HepG2 (cell line): ENCODE results near the gene KCNMA1. TPM values are rescaled to one million over a fixed set of nuclear protein-coding genes. Genes with fewer than 3 reads are reported as not detected.

Experiments
- ATAC-seq: fragments of 200-7000 bp; cut with Tn5 transposase; 3 replicates; pipeline ENCODE4 v1.9.1; 2020; ENCODE audit warnings: mild to moderate bottlenecking, moderate library complexity
- BruUV-seq: library from RNA; stranded (reverse); fragments of 400-500 nt; replicated peaks from 2 replicates; lab custom pipeline; 2021; lab: Mats Ljungman, UMichigan
- CTCF ChIA-PET: fragments of 300-600 bp; formaldehyde crosslinking; extraction: SDS; loops from one replicate; lab custom pipeline; 2021; ENCODE audit warnings: low total read pairs, inconsistent platforms, low intra/inter-chr PET ratio; lab: Yijun Ruan, JAX
- POLR2A ChIA-PET: fragments of 350-600 bp; sonication (Branson Sonifier 250); formaldehyde crosslinking; loops from one replicate; lab custom pipeline; 2020; ENCODE audit warnings: antibody characterized with exemption, inconsistent platforms; lab: Yijun Ruan, JAX
- DNase-seq: peaks from one replicate; pipeline ENCODE4 v3.0.0-alpha.2; 2015; ENCODE audit warnings: low spot score
- FAIRE-seq: peaks from 3 replicates; lab custom pipeline; 2011; peaks lifted over from hg19 to GRCh38; lab: Jason Lieb, UNC
- H2AFZ ChIP-seq: one replicate; pipeline ENCODE4 v1.6.1; 2011; ENCODE audit warnings: low read length, inconsistent platforms
- H3K27ac ChIP-seq: fragments of 300-600 bp; 3 replicates; pipeline ENCODE4 v1.8.0; 2011; ENCODE audit warnings: mixed run types, mild to moderate bottlenecking, mixed read lengths, low read length, inconsistent platforms; ENCODE audit not compliant: insufficient read depth; ENCODE audit errors: extremely low read length
- H3K27me3 ChIP-seq, 2 experiments: fragments of 200-600 bp in 1 of 2; 2 replicates in 1 of 2; 3 replicates in 1 of 2; pipeline versions ENCODE4 v1.6.0 to v1.8.0; 2011; ENCODE audit warnings: low read length in 2 of 2, mild to moderate bottlenecking in 2 of 2, moderate library complexity in 2 of 2, inconsistent platforms in 1 of 2; ENCODE audit not compliant: insufficient read depth in 2 of 2, control insufficient read depth in 1 of 2
- H3K36me3 ChIP-seq, 2 experiments: fragments of 200-600 bp in 1 of 2; replicated peaks in 1 of 2; 2 replicates in 1 of 2; 3 replicates in 1 of 2; pipeline versions ENCODE4 v1.5.1 to v1.8.0; 2011; ENCODE audit warnings: low read length in 2 of 2, inconsistent platforms in 1 of 2; ENCODE audit not compliant: insufficient read depth in 2 of 2, control insufficient read depth in 1 of 2
- H3K4me1 ChIP-seq: 2 replicates; pipeline ENCODE4 v1.5.1; 2012; ENCODE audit warnings: low read length, inconsistent platforms; ENCODE audit not compliant: insufficient read depth
- H3K4me2 ChIP-seq: 2 replicates; pipeline ENCODE4 v1.6.0; 2011; ENCODE audit warnings: low read depth, low read length, inconsistent platforms
- H3K4me3 ChIP-seq, 3 experiments: fragments of 200-600 bp in 1 of 3; sonication (generic), shearing (Covaris generic) in 1 of 3; replicated peaks in 1 of 3; 2 replicates each; pipeline ENCODE4 v1.5.1; 2011 to 2016; ENCODE audit warnings: low read length in 3 of 3, inconsistent platforms in 2 of 3, low read depth in 2 of 3, mild to moderate bottlenecking in 2 of 3, control low read depth in 1 of 3, mixed read lengths in 1 of 3; ENCODE audit not compliant: insufficient read depth in 1 of 3
- H3K79me2 ChIP-seq: one replicate; pipeline ENCODE4 v1.6.1; 2011; ENCODE audit warnings: low read length, inconsistent platforms; ENCODE audit not compliant: insufficient read depth
- H3K9ac ChIP-seq: 2 replicates; pipeline ENCODE4 v1.6.0; 2011; ENCODE audit warnings: mild to moderate bottlenecking, low read depth, low read length, inconsistent platforms; ENCODE audit not compliant: insufficient read depth
- H3K9me3 ChIP-seq: 2 replicates; pipeline ENCODE4 v1.5.1; 2012; ENCODE audit warnings: mild to moderate bottlenecking, low read length
- H4K20me1 ChIP-seq: 2 replicates; pipeline ENCODE4 v1.6.0; 2011; ENCODE audit warnings: inconsistent platforms, mild to moderate bottlenecking, low read length, moderate library complexity; ENCODE audit not compliant: insufficient read depth
- DNMT3B ChIP-seq: conservative IDR thresholded peaks from 2 replicates; pipeline ENCODE4 v1.6.1; 2016; ENCODE audit warnings: missing biosample characterization, control low read depth
- HHEX ChIP-seq: IDR thresholded peaks from 2 replicates; pipeline ENCODE4 v1.6.1; 2016; ENCODE audit warnings: control low read depth
- HNRNPK ChIP-seq: fragments of 200-400 bp; formaldehyde crosslinking; IDR thresholded peaks from 2 replicates; pipeline ENCODE4 v1.6.1; 2018; ENCODE audit warnings: low read length, low read depth, moderate library complexity, mild to moderate bottlenecking; ENCODE audit not compliant: poor library complexity, severe bottlenecking
- KLF12 ChIP-seq: sonication (generic); formaldehyde crosslinking; IDR thresholded peaks from 2 replicates; pipeline ENCODE4 v1.4.0; 2020; ENCODE audit warnings: missing genetic modification reagents, borderline replicate concordance
- MEF2D ChIP-seq: sonication (generic); formaldehyde crosslinking; IDR thresholded peaks from 2 replicates; pipeline ENCODE4 v1.5.1; 2020; ENCODE audit warnings: mild to moderate bottlenecking, missing genetic modification reagents
- PHF21A ChIP-seq: sonication (generic); formaldehyde crosslinking; IDR thresholded peaks from 2 replicates; pipeline ENCODE4 v1.5.0; 2020; ENCODE audit warnings: mild to moderate bottlenecking, missing genetic modification reagents
- RFX1 ChIP-seq: fragments of 450-650 bp; IDR thresholded peaks from 2 replicates; pipeline ENCODE4 v1.6.1; 2017
- SATB2 ChIP-seq: sonication (generic); formaldehyde crosslinking; IDR thresholded peaks from 2 replicates; pipeline ENCODE4 v1.5.0; 2020; ENCODE audit warnings: missing genetic modification reagents
- TRIM24 ChIP-seq: sonication (generic); formaldehyde crosslinking; IDR thresholded peaks from 2 replicates; pipeline ENCODE4 v1.8.0; 2022; ENCODE audit warnings: mild to moderate bottlenecking, missing genetic modification reagents
- ZNF12 ChIP-seq: sonication (generic); formaldehyde crosslinking; IDR thresholded peaks from 2 replicates; pipeline ENCODE4 v1.5.0; 2020; ENCODE audit warnings: missing genetic modification reagents
- ZNF205 ChIP-seq: IDR thresholded peaks from 2 replicates; pipeline ENCODE4 v1.6.1; 2018; ENCODE audit warnings: missing biosample characterization, missing genetic modification reagents
- ZNF207 ChIP-seq: fragments of 450-650 bp; IDR thresholded peaks from 2 replicates; pipeline ENCODE4 v1.6.1; 2016; ENCODE audit warnings: antibody characterized with exemption, borderline replicate concordance
- ZNF253 ChIP-seq: sonication (generic); formaldehyde crosslinking; IDR thresholded peaks from 2 replicates; pipeline ENCODE4 v1.8.0; 2022; ENCODE audit warnings: mild to moderate bottlenecking, missing genetic modification reagents, borderline replicate concordance
- in situ Hi-C: cut with HindIII; loops from 2 replicates; pipeline ENCODE4 v1.10.0; 2017; ENCODE audit warnings: low pct_unique_long_range_greater_than_20kb; ENCODE audit not compliant: extremely low pct_ligation_motif_present
- intact Hi-C: fragments of 100-400 bp; cut with micrococcal nuclease; formaldehyde crosslinking; loops from one replicate; pipeline ENCODE4 v1.10.0; 2022; ENCODE audit not compliant: unreplicated experiment
- polyA plus RNA-seq, 8 experiments: library from polyadenylated mRNA; depleted of rRNA in 3 of 8; stranded (reverse) in 7 of 8; unstranded in 1 of 8; fragments of >200 nt; fragmentation: Illumina TruSeq in 4 of 8; extraction: Trizol in 4 of 8; gene quantifications; 2 replicates each; pipeline versions ENCODE4 v1.2.1 to v1.2.3, GENCODE V29; 2011 to 2016; ENCODE audit warnings: low read depth in 4 of 8, missing spikeins in 1 of 8, mixed read lengths in 1 of 8; ENCODE audit not compliant: insufficient read depth in 1 of 8
- total RNA-seq, 5 experiments: library from RNA; depleted of rRNA; stranded (reverse); fragments of >200 nt; fragmentation: Illumina TruSeq; extraction: Trizol; gene quantifications; 2 replicates each; pipeline ENCODE4 v1.2.3, GENCODE V29; 2016; ENCODE audit warnings: low read depth in 1 of 5
- TF ChIP-seq, protein P1 (sequence below): sonication (generic); formaldehyde crosslinking; IDR thresholded peaks from 2 replicates; pipeline ENCODE4 v1.4.0; 2020; ENCODE audit warnings: missing genetic modification reagents
- TF ChIP-seq, protein P2 (sequence below): sonication (generic); formaldehyde crosslinking; IDR thresholded peaks from 2 replicates; pipeline ENCODE4 v1.8.1; 2023; ENCODE audit warnings: mild to moderate bottlenecking, inconsistent platforms, moderate library complexity, missing genetic modification reagents, borderline replicate concordance
- TF ChIP-seq, protein P3 (sequence below): sonication (generic); formaldehyde crosslinking; IDR thresholded peaks from 2 replicates; pipeline ENCODE4 v1.5.0; 2020; ENCODE audit warnings: mild to moderate bottlenecking, low read depth, missing genetic modification reagents, borderline replicate concordance

KCNMA1 gene
- total and polyA plus RNA-seq, 2 of the 13 experiments (the other 11 are each of a cell fraction or from before 2014, with no cell fraction given) = 0.02 TPM; not detected in 1

DNA sequence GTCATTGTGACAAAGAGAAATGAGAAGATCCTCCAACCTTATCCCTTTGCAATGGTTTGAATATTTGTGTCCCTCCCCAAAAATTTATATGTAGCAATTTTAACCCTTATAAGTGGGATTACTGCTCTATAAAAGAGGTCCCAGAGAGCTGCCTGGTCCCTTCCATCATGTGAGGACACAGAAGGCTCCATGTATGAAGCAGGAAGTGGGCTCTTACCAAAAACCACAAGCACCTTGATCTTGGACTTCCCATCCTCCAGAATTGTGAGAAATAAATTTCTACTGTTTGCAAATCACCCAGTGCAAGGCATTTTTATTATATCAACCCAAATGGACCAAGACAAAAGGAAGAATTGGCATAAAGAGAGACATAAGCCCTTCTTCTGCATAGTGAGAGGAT lies 95.7 kb downstream of the KCNMA1 start:
- Histone ChIP-seq H3K4me1 (no peaks in the 10 kb centered on the region), H4K20me1 (no peaks in the 10 kb centered on the region), H3K4me2 (no peak overlapping the region), H3K36me3 (no peaks in the 10 kb centered on the region), H3K79me2 (no peaks in the 10 kb centered on the region), H2AFZ (no peak overlapping the region), H3K4me3 (no peak overlapping the region), H3K27me3 (peaks cover 0 to 4% of the 10 kb centered on the region in 2 experiments; a peak in 1 of 5 replicates), H3K27ac (no peak overlapping the region), H3K9ac (no peak overlapping the region), H3K9me3 (no peaks in the 10 kb centered on the region)
- BruUV-seq = no TSS peak
- in situ Hi-C loops (no loop called here), intact Hi-C loops (no loop called here)
- ATAC-seq = no peak
- ChIA-PET CTCF (no interaction called here), POLR2A (no interaction called here)
- TF ChIP-seq SATB2 (no peak), MEF2D (CRISPR knock-in tag) (no peak), ZNF205 (no peak), KLF12 (CRISPR knock-in tag) (no peak), RFX1 (no peak), ZNF253 (CRISPR knock-in tag) (no peak), ZNF12 (CRISPR knock-in tag) (no peak), HNRNPK (no peak), TRIM24 (CRISPR knock-in tag) (no peak), PHF21A (no peak), DNMT3B (CRISPR knock-in tag) (no peak), HHEX (no peak), ZNF207 (no peak)
- TF ChIP-seq, protein P1, sequence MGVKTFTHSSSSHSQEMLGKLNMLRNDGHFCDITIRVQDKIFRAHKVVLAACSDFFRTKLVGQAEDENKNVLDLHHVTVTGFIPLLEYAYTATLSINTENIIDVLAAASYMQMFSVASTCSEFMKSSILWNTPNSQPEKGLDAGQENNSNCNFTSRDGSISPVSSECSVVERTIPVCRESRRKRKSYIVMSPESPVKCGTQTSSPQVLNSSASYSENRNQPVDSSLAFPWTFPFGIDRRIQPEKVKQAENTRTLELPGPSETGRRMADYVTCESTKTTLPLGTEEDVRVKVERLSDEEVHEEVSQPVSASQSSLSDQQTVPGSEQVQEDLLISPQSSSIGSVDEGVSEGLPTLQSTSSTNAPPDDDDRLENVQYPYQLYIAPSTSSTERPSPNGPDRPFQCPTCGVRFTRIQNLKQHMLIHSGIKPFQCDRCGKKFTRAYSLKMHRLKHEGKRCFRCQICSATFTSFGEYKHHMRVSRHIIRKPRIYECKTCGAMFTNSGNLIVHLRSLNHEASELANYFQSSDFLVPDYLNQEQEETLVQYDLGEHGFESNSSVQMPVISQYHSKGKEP (CRISPR knock-in tag) = no peak
- TF ChIP-seq, protein P2, sequence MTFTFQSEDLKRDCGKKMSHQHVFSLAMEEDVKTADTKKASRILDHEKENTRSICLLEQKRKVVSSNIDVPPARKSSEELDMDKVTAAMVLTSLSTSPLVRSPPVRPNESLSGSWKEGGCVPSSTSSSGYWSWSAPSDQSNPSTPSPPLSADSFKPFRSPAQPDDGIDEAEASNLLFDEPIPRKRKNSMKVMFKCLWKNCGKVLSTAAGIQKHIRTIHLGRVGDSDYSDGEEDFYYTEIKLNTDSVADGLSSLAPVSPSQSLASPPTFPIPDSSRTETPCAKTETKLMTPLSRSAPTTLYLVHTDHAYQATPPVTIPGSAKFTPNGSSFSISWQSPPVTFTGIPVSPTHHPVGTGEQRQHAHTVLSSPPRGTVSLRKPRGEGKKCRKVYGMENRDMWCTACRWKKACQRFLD (CRISPR knock-in tag) = no peak
- TF ChIP-seq, protein P3, sequence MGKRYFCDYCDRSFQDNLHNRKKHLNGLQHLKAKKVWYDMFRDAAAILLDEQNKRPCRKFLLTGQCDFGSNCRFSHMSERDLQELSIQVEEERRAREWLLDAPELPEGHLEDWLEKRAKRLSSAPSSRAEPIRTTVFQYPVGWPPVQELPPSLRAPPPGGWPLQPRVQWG (CRISPR knock-in tag) = no peak
- FAIRE-seq = no peak
- no peak for DNase-seq
